AG09319 (cell line): ENCODE data around the gene MBP.

Experiments used
- DNase-seq: peaks from one replicate; pipeline ENCODE4 v3.0.0-alpha.2; 2010; ENCODE audit warnings: low read depth; ENCODE audit errors: extremely low read depth
- TF ChIP-seq, protein P1 (sequence below): IDR thresholded peaks from 2 replicates; pipeline ENCODE4 v1.5.1; 2011; ENCODE audit warnings: low read depth, mild to moderate bottlenecking, inconsistent platforms, low read length, moderate library complexity

The MBP gene

DNA sequence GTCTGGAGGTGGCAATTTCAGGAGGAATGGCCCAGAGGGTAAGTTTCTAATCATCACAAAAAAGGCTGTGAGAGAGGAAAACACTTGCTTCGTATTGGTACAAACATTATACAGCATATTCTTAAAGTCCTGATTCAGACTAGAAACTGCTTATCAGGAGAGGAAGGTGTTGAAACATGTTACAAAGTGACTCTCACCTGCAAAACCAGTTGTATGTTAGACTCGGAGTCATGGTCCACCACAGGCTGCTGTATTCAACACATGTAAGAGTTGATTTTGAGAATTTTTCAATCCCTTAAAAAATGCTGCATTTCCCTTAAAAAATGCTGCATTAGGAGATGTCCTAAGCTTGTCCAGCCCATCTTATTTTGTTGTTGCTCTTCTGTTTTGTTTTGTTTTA, 61.5 kb downstream of the MBP start:
- TF ChIP-seq, protein P1, sequence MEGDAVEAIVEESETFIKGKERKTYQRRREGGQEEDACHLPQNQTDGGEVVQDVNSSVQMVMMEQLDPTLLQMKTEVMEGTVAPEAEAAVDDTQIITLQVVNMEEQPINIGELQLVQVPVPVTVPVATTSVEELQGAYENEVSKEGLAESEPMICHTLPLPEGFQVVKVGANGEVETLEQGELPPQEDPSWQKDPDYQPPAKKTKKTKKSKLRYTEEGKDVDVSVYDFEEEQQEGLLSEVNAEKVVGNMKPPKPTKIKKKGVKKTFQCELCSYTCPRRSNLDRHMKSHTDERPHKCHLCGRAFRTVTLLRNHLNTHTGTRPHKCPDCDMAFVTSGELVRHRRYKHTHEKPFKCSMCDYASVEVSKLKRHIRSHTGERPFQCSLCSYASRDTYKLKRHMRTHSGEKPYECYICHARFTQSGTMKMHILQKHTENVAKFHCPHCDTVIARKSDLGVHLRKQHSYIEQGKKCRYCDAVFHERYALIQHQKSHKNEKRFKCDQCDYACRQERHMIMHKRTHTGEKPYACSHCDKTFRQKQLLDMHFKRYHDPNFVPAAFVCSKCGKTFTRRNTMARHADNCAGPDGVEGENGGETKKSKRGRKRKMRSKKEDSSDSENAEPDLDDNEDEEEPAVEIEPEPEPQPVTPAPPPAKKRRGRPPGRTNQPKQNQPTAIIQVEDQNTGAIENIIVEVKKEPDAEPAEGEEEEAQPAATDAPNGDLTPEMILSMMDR = no peak
- DNase-seq = no peak

DNA sequence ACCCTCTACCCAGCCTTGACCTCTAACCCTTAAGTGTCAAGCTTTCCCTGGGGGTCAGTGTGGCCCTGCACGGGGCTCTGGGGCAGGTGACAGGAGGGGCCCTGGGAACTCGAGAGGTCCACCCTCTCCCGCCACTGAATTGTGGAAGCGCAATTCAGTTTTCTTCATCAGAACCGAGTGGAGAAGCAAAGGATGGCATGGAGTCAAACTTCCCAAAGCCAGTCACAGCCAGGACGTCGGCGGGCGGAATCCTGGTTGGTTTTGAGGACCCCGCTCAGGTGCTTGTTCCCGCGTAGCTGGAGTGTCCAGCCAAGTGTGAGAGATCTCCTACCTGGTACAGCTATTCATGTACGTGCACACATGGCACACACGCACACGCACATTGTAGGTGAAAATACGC, 62.0 kb downstream of the MBP start:
- TF ChIP-seq, protein P1 = no peak
- no peak for DNase-seq

DNA sequence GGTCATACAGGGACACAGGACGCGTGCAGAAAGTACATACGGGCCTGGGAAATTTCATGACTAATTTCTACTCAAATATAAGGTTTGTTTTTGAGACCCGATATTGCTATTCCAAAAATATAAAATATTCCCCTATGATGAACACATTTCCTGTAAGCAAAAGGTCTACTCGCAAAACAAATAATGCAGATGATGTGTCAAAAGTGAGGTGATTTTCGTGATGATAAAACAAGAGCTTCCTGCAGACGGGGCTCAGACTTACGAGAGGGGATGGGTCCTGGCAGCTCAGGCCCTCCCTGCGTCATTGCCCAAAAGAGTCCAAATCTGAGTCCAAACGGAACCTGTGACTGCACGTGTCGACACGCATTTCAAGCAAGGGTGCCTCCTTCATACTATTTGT, 62.7 kb downstream of the MBP start:
- TF ChIP-seq, protein P1 = no peak

DNA sequence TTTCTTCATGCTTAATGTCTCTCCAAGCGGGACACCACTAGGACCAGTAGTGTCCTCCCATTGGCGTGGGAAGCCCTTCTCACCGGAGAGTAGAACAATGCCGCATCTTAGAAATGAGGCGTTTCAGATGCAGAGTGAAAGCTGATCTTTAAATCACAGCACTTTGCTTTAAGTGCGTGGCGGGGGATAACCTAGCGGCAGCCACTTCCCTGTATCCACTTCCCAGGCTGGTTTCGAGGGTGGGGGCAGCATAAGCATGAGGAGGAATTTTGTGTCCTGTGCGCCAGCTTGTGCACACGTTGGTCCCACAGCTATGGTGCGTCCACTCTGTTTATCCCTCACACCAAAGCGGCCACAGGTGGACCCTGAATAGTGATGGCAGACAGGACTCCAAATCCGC, 63.1 kb downstream of the MBP start:
- DNase-seq = no peak
- TF ChIP-seq, protein P1 = no peak

More for the DNA sequence above, 62.7 kb downstream of the MBP start:
- DNase-seq = no peak

DNA sequence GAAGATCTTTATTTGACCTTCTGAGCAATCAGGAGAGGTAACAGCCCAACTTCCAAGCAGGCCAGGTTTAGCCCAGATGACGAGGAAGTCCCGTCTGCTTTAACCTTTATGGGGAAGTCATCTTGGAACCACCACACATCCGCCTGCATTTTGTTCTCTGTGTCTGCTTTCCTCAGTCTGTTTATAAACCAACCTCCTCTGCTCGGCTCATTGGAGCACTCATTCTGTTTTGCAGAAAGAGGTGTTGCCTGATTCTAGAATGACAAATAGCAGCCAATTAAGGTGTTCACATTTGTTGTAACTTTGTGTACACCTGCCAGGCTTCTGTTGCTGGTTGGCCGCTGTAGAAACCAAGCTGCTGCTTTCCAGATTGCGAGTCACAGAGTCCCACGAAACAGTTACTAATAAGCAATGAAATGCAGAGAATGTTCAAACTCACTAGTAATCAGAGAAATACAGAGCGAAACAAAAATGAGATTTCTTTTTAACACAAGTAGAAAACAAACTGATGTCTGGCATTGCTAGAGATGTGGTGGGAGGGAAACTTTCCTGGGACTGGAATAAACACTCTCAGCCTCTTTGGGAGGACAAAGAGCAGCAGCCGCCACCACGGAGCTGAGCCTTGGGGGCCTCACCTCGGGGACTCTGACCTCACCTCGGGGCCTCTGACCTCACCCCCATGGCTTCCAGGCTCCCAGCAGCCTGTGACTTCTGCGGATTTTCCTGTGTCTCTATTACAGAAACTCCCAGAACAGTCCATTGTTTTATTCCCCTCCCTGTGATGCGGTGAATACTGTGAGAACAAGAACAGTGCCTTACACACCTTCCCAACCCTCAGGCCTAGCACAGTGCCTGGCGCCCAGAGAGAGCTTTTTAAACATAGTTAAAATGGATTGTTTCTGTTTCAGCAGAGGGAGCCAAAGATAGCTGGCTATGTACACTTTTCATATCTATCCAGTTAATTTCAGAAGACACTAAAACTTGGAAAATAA, 64.0 kb downstream of the MBP start:
- no peak for DNase-seq
- TF ChIP-seq, protein P1 = peak; percentile 9; the same call in 1 of the 2 replicates

DNA sequence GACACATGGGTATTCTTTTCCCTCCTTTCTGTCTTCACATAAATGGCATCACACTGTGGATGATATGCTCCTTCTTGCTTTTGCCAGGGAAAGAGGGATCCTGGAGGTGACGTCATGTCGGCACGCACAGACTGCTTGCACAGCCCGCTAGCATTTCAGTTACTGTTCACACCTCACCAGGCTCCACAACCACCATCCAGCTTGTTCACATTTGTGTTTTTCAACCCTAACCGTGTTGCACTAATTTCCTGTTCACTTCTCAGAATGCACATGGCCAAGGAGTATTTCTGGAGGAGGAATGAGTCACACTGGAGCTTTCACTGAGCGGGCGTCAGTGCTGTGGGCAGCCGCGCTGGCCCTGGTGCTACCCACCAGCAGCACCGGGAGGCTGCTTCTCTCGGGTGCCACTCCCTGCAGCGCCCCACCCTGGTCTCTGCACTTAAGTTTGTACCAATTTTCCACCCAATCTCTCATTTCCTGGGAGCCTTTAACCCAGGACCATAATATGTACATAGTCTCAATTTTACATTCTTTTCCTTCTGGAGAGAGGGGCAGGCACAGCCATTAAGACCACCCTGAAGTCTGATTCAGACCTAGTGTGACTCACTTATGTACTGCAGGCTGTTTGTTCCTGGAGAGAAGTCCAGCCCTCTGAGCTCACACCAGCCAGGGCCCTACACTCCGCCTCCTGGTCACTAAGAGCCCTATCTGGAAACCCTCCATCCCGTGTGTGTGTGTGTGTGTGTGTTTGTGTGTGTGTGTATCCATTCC, 65.1 kb downstream of the MBP start:
- peak; percentile 49 for DNase-seq
- TF ChIP-seq, protein P1 = no peak; the same call in none of the 2 replicates

DNA sequence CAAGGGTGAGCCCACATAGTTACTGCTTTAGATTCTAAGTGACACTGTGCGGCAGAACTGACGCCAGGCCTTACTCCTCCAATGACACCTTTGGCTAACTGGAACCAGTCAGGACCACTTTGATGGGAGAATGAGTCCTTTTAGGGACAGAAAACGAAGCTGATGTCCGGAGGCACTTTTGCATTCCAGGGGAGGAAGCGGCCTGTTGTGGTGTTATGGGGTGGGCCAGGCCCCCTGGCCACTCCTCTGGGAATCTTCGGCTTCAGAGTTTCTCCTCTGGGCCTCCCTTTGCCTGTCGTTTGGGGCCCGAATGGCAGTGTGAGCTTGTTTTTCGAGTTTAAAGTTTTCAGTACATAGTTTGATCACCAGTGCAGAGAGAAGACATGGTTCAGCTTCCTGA, 65.9 kb downstream of the MBP start:
- TF ChIP-seq, protein P1 = no peak
- no peak for DNase-seq
